Calu3 (cell line): ENCODE measurements around the gene SNX17. TPM values are rescaled to one million over a fixed set of nuclear protein-coding genes. Genes with fewer than 3 reads are reported as not detected.

ENCODE experiments used
- BruUV-seq: library from RNA; stranded (reverse); fragments of 400-500 nt; replicated peaks from 2 replicates; lab custom pipeline; 2021; lab: Mats Ljungman, UMichigan
- CTCF ChIA-PET: fragments of 300-600 bp; sonication (Branson Sonifier 250); formaldehyde crosslinking; loops from one replicate; lab custom pipeline; 2022; ENCODE audit warnings: antibody characterized with exemption; lab: Charles Lee
- DNase-seq: peaks from one replicate; pipeline ENCODE4 v3.0.0; 2022
- H3K27ac Mint-ChIP-seq: one replicate; pipeline ENCODE4 v1.8.0; 2022; ENCODE audit warnings: mixed read lengths; ENCODE audit not compliant: unreplicated experiment
- H3K27me3 Mint-ChIP-seq: one replicate; pipeline ENCODE4 v1.8.0; 2022; ENCODE audit warnings: mixed read lengths; ENCODE audit not compliant: unreplicated experiment
- H3K36me3 Mint-ChIP-seq: one replicate; pipeline ENCODE4 v1.8.0; 2022; ENCODE audit warnings: mild to moderate bottlenecking, moderate library complexity, mixed read lengths; ENCODE audit not compliant: insufficient read depth, unreplicated experiment
- H3K4me1 Mint-ChIP-seq: one replicate; pipeline ENCODE4 v1.8.0; 2022; ENCODE audit warnings: mild to moderate bottlenecking, low read depth, mixed read lengths; ENCODE audit not compliant: unreplicated experiment
- H3K4me3 Mint-ChIP-seq: one replicate; pipeline ENCODE4 v1.8.0; 2022; ENCODE audit warnings: mild to moderate bottlenecking, low read depth, moderate library complexity, mixed read lengths; ENCODE audit not compliant: unreplicated experiment
- H3K9me3 Mint-ChIP-seq: one replicate; pipeline ENCODE4 v1.8.0; 2022; ENCODE audit warnings: low read depth, mixed read lengths; ENCODE audit not compliant: unreplicated experiment
- CTCF ChIP-seq: fragments of 200-600 bp; IDR thresholded peaks from one replicate; pipeline ENCODE4 v1.8.0; 2022; ENCODE audit warnings: antibody characterized with exemption; ENCODE audit not compliant: unreplicated experiment
- intact Hi-C: fragments of 100-400 bp; cut with micrococcal nuclease; formaldehyde crosslinking; loops from one replicate; pipeline ENCODE4 v1.10.0; 2022; ENCODE audit not compliant: unreplicated experiment
- total RNA-seq: library from RNA; stranded (reverse); gene quantifications from 2 replicates; pipeline ENCODE4 v1.2.3, GENCODE V29; 2022

Gene SNX17
- total RNA-seq, 1 experiment from 2014 or later = 85.3 TPM

DNA sequence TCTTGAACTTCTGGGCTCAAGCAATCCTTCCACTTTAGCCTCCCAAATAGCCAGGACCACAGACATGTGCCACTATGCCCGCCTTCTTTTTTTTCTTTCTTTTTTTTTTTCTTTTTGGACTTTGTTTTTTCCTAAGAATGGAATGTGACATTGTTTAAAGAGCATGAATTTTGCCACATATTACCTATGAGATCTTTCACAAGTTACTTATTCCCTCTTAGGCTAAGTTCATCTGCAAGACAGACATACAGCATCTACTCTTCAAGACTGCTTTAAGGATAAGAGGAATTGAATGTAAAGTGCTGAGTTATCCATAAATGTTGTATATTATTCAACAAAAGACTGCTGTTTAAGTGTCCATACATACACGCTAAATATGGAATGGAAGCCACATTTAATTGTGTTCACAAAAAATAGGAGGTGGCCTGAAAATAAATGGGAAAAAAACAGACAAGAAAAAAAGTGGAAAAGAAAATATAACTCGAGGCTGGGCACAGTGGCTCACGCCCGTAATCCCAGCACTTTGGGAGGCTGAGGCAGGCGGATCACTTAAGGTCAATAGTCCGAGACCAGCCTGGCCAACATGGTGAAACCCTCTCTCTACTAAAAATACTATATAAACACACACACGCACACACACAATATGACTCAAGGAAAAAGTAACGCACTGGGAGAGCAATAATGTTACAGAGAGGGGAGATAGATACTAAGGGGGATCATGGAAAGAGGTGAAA, 42.2 kb downstream of the SNX17 start:
- BruUV-seq = no TSS peak
- CTCF ChIA-PET = interaction anchor here (0.6 kb wide), 1 partner anchor 95 kb away, joined by 6 read pairs; no protein-coding TSS in a partner anchor
- Mint-ChIP-seq H3K9me3 (peaks cover 6% of the 10 kb centered on the region), H3K4me3 (no peak overlapping the region), H3K27ac (no peak overlapping the region), H3K36me3 (peaks cover 24% of the 10 kb centered on the region), H3K4me1 (peaks cover 14% of the 10 kb centered on the region), H3K27me3 (no peaks in the 10 kb centered on the region)
- DNase-seq = no peak
- no peak for TF ChIP-seq CTCF
- intact Hi-C loops = no loop called here

- Mint-ChIP-seq H3K27me3 (no peaks in the 10 kb centered on the region), H3K4me3 (no peak overlapping the region), H3K27ac (no peak overlapping the region), H3K36me3 (no peaks in the 10 kb centered on the region), H3K4me1 (peaks cover 6% of the 10 kb centered on the region), H3K9me3 (peaks cover 3% of the 10 kb centered on the region)
- CTCF ChIA-PET = interaction anchor here (0.7 kb wide), 1 partner anchor 74 kb away, joined by 3 read pairs; no protein-coding TSS in a partner anchor
- TF ChIP-seq CTCF = no peak
- no peak for DNase-seq
- no TSS peak for BruUV-seq
- intact Hi-C loops = no loop called here
Measured at GRCh38 chr2:27416151-27416550, 45.7 kb downstream of the SNX17 start.

DNA sequence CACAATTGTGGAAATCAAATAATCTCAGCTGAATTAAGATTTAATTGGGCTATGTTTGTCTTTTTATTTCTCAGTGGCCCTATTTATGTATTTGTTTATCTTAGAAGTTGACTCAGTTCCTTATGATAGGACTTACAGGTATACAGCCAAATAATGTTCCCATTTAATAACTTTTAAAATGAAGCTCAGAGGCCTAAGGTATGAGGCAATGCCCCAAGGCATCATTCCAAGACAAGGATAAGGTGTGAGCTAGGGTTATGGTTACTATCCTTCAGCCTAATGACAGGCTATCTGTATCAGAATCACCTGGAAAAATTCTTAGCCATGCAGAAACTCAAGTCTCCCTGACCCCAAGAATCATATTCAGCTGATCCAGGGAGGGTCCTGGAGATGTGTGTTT, 50.6 kb downstream of the SNX17 start:
- H3K27ac Mint-ChIP-seq = no peak overlapping the region
- H3K4me3 Mint-ChIP-seq = no peak overlapping the region
- intact Hi-C loops = no loop called here
- CTCF ChIA-PET = no interaction called here
- no TSS peak for BruUV-seq
- H3K36me3 Mint-ChIP-seq = no peaks in the 10 kb centered on the region
- H3K27me3 Mint-ChIP-seq = no peaks in the 10 kb centered on the region
- no peaks in the 10 kb centered on the region for H3K9me3 Mint-ChIP-seq
- no peak for DNase-seq
- no peaks in the 10 kb centered on the region for H3K4me1 Mint-ChIP-seq
- no peak for TF ChIP-seq CTCF

- Mint-ChIP-seq H3K9me3 (no peaks in the 10 kb centered on the region), H3K27me3 (no peaks in the 10 kb centered on the region), H3K27ac (no peak overlapping the region), H3K4me3 (no peak overlapping the region), H3K36me3 (no peaks in the 10 kb centered on the region), H3K4me1 (no peaks in the 10 kb centered on the region)
- CTCF ChIA-PET = no interaction called here
- no peak for DNase-seq
- BruUV-seq = no TSS peak
- no peak for TF ChIP-seq CTCF
- intact Hi-C loops = no loop called here
Measured at GRCh38 chr2:27421660-27422250, 51.3 kb downstream of the SNX17 start.
